Activated CD8-positive, alpha-beta memory T cell treated with anti-CD3 and anti-CD28 coated beads, Interleukin-2, amount 10 ng/mL, durations not matched to agents 7 days and 5 days (primary cell): Measurements from ENCODE around the gene GAN. TPM values are rescaled to one million over a fixed set of nuclear protein-coding genes. Genes with fewer than 3 reads are reported as not detected.

ENCODE experiments used
- ATAC-seq: fragments of 150-1000 bp; cut with Tn5 transposase; one replicate; pipeline ENCODE4 v1.10.0; 2021; ENCODE audit warnings: moderate library complexity
- CTCF ChIA-PET: fragments of 350-600 bp; sonication (Branson Sonifier 250); formaldehyde crosslinking; loops from one replicate; lab custom pipeline; 2021; ENCODE audit warnings: antibody characterized with exemption; lab: Charles Lee
- DNase-seq: peaks from one replicate; pipeline ENCODE4 v3.0.0-alpha.2; 2020
- H3K27ac Mint-ChIP-seq: one replicate; pipeline ENCODE4 v1.8.0; 2021; ENCODE audit warnings: mild to moderate bottlenecking, mixed read lengths
- H3K27me3 Mint-ChIP-seq: one replicate; pipeline ENCODE4 v1.8.0; 2021; ENCODE audit warnings: mixed read lengths
- H3K36me3 Mint-ChIP-seq: one replicate; pipeline ENCODE4 v1.8.0; 2021; ENCODE audit warnings: mild to moderate bottlenecking, mixed read lengths
- H3K4me1 Mint-ChIP-seq: one replicate; pipeline ENCODE4 v1.8.0; 2021; ENCODE audit warnings: mixed read lengths
- H3K4me3 Mint-ChIP-seq: one replicate; pipeline ENCODE4 v1.8.0; 2021; ENCODE audit warnings: mild to moderate bottlenecking, moderate library complexity, mixed read lengths
- H3K9me3 Mint-ChIP-seq: one replicate; pipeline ENCODE4 v1.8.0; 2022; ENCODE audit warnings: low read depth, mixed read lengths
- total RNA-seq, 2 experiments: library from RNA; stranded (reverse); gene quantifications; one replicate each; pipeline ENCODE4 v1.2.3, GENCODE V29; 2021

The GAN gene
- total RNA-seq, 2 experiments from 2014 or later: 8.1 to 10.3 TPM

DNA sequence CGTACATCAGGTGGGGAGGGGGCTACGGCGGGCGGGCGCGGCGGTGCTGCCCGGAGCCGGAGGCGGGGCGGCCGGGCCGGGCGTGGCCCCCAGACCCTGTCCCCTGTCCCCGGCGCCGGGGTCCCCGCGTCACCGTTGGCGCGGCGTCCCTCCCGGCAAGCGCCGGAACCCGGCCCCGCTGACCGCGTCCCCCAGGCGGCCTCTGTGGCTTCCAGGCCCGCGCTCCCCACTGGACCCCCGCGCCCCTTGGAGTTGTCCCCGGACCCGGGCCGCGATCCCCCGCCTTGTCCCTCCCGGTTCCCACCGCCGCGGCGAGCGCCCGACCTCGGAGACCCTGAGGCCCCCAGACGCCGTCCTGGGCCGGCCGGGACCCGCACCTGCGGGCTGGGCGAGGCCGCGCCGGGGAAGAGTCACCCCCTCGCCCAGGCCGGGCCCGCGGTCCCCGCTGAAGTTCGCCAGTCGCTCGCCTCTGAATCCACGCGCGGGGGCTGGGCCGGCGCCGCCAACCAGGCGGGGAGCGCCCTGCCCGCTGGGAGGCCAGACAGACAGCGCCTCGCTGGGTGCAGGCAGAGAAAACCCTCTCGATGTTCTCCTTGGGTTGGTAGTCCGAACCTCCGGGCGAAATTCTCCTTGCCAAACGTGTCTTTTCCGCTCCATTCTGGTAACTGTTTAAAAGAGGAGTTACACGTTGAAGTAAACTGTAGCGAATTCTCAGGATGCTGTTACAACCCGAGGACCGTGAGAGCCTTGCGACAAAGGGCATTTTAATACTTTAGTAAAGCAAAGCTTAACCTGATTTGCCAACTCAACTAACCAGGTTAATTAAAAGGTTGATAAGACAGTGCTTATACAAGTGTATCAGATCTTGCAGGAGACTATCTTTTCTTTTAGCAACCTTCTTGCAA, 761 bp downstream of the GAN start:
- CTCF ChIA-PET: interaction anchor here (0.9 to 2.6 kb wide), 8 partner anchors 15 to 915 kb away, joined by 3 to 10 read pairs (median 4); partner anchors contain the start of gene ATMIN
- Mint-ChIP-seq H3K4me3 (peak overlapping the region; percentile 94), H3K27ac (peak overlapping the region; percentile 92), H3K9me3 (no peaks in the 10 kb centered on the region), H3K27me3 (no peaks in the 10 kb centered on the region), H3K36me3 (peaks cover 8% of the 10 kb centered on the region), H3K4me1 (peaks cover 39% of the 10 kb centered on the region)
- DNase-seq (peak; percentile 61), ATAC-seq (peak; percentile 32)

DNA sequence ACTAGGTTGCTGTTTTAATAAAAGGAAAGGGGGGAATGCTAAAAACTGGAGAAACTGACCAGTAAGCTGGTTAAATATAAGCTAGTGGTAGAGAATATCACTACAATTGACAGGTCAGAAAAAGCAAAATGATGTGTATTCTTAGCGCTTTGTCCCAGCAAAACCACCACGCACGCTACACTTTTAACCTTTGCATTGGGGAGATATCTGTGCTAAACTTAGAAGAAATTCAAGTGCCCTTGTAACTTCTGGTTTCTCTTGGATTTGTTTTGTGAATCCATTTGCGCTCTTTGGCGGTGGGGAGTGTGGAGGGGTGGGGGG, 1.4 kb downstream of the GAN start:
- peaks cover 8% of the 10 kb centered on the region for H3K36me3 Mint-ChIP-seq
- no peak for DNase-seq
- CTCF ChIA-PET: interaction anchor here (0.9 to 2.6 kb wide), 2 partner anchors 280 to 914 kb away, joined by 3 to 7 read pairs; partner anchors contain the start of gene ATMIN

DNA sequence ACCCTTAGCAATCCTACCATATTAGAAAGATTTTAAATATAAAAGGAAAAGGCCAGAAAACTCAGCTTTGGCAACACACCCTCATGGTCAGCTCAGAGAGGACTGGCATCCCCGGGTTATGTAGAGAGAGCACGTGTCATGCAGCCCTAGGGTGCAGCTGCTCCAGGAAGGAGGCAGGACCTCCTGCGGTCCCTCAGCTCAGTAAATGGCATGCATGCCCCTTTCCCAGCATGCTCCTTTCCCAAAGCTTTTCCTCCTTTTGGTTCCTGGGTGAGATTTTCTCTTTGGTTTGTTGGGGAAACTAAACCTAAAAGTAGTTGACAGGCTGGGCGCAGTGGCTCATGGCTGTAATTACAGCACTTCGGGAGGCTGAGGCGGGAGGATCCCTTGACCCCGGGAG, 3.9 kb downstream of the GAN start:
- peaks cover 4% of the 10 kb centered on the region for H3K36me3 Mint-ChIP-seq
- no peaks in the 10 kb centered on the region for H3K9me3 Mint-ChIP-seq
- CTCF ChIA-PET: interaction anchor here (1.1 kb wide), 2 partner anchors 10 to 14 kb away, joined by 3 read pairs; no protein-coding TSS in a partner anchor
- H3K4me3 Mint-ChIP-seq: no peak overlapping the region
- ATAC-seq: no peak
- DNase-seq: no peak
- H3K27ac Mint-ChIP-seq: no peak overlapping the region
- H3K27me3 Mint-ChIP-seq: no peaks in the 10 kb centered on the region
- peaks cover 29% of the 10 kb centered on the region for H3K4me1 Mint-ChIP-seq

More for the DNA sequence above, 1.4 kb downstream of the GAN start:
- Mint-ChIP-seq H3K4me3 (peak overlapping the region; percentile 72), H3K27ac (peak overlapping the region; percentile 75), H3K9me3 (no peaks in the 10 kb centered on the region), H3K27me3 (no peaks in the 10 kb centered on the region), H3K4me1 (peaks cover 39% of the 10 kb centered on the region)
- ATAC-seq: no peak

DNA sequence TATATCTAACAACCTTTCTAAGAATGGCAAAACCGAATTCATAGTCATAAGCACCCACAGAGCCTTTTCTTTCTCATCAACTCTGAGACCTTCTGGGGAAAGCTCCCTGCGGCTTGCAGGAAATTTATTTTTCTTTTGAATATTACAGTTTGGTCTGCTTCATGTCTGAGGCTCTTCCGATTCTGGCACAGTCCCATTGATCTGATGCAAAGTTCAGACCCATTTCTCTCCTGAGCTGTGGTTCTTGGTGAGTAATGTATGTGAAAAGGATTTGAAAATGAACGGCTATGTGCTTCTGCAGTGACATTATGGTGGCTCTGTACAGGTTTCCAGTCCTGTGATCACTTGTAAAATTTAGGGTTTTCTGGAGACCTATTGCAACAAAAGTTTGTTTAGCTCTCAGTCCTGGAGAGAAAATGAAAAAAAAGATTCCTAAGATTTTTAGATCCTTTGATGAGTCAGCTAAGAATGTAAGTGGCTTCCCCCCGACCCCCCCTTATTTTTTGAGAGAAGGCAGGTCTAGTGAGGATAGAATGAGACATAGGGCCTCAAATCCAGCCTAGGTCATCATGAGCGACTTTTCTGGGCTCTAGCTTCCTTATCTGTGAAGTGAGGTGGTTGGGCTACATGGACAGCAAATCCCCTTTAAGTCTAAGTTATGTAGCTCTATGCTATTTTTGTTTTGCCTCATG, 4.6 kb downstream of the GAN start:
- CTCF ChIA-PET: interaction anchor here (1.1 kb wide), 1 partner anchor 13 kb away, joined by 3 read pairs; no protein-coding TSS in a partner anchor

DNA sequence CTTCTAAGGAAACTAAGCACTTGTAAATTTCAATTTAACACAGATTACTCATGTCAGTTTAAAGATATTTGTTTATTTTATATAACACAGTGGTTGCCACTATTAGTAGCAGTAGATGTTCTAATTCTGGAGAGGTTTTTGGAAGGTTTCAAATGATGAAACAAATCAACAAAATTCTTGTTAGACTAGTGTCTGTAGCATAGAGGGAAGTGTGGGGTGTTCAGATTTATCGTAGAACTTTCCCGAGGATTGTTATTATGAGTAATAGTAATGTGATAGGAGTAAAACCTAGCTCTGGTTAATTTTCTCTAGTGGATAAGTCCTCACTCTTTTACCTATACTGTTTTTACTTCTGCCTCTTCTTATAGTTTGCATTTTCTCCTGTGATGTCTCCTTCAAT, 6.3 kb downstream of the GAN start:
- CTCF ChIA-PET: interaction anchor here (0.6 to 1.0 kb wide), 2 partner anchors 43 to 429 kb away, joined by 3 to 4 read pairs; no protein-coding TSS in a partner anchor
- Mint-ChIP-seq H3K4me1 (peaks cover 18% of the 10 kb centered on the region), H3K4me3 (no peak overlapping the region), H3K27me3 (no peaks in the 10 kb centered on the region), H3K9me3 (no peaks in the 10 kb centered on the region), H3K36me3 (peaks cover 2% of the 10 kb centered on the region), H3K27ac (no peak overlapping the region)
- DNase-seq (no peak), ATAC-seq (no peak)

More for the DNA sequence above, 4.6 kb downstream of the GAN start:
- Mint-ChIP-seq H3K4me1 (peaks cover 22% of the 10 kb centered on the region), H3K27me3 (no peaks in the 10 kb centered on the region), H3K36me3 (peaks cover 1% of the 10 kb centered on the region), H3K27ac (no peak overlapping the region), H3K9me3 (no peaks in the 10 kb centered on the region), H3K4me3 (no peak overlapping the region)
- DNase-seq: no peak
- ATAC-seq: no peak

DNA sequence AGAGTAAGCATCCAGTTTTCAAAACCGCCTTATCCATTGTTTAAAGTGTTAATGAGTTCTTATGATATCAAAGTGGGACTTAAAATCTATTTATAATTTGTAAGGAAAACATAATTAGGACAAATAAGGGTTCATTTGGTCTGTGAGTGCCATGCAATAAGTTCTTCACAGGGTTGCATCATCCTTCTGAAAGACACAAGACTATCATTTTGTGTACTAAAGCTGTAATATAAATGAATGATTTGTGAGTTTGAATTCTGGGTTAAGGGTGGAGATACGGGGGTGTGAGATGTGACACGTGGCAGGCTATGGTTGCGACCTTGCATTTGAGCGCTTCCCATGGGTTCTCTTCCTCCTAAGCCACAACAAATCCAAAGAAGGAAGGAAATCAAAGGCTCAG, 6.8 kb downstream of the GAN start:
- H3K4me1 Mint-ChIP-seq: peaks cover 13% of the 10 kb centered on the region
- no peak overlapping the region for H3K4me3 Mint-ChIP-seq
- no peaks in the 10 kb centered on the region for H3K27me3 Mint-ChIP-seq
- DNase-seq (no peak), ATAC-seq (no peak)
- CTCF ChIA-PET: no interaction called here
- no peaks in the 10 kb centered on the region for H3K9me3 Mint-ChIP-seq
- no peak overlapping the region for H3K27ac Mint-ChIP-seq
- H3K36me3 Mint-ChIP-seq: peaks cover 2% of the 10 kb centered on the region

DNA sequence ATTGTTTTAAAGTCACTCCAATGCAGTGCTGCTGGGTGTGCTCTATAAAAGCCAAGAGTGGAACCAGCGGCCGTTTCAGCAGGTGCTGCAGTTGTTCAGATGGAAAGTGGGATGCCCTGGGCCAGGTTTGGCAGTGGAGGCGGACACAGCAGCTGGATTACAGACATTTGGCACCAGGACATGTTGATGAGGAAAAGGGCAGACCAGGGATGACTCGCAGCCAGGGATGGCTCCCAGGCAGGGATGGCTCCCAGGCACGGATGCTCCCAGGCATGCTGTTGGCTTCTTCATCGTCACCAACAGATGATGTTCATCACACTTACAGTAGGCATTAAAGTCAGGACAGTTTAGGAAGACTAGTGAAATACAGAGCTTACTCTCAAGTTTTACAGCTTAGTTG, 10.0 kb downstream of the GAN start:
- Mint-ChIP-seq H3K4me3 (no peak overlapping the region), H3K9me3 (no peaks in the 10 kb centered on the region), H3K27ac (no peak overlapping the region), H3K4me1 (no peaks in the 10 kb centered on the region), H3K36me3 (peaks cover 2% of the 10 kb centered on the region), H3K27me3 (no peaks in the 10 kb centered on the region)
- CTCF ChIA-PET: interaction anchor here (1.4 kb wide), 1 partner anchor 10 kb away, joined by 3 read pairs; the partner anchor contains the start of gene GAN
- DNase-seq (no peak), ATAC-seq (no peak)

DNA sequence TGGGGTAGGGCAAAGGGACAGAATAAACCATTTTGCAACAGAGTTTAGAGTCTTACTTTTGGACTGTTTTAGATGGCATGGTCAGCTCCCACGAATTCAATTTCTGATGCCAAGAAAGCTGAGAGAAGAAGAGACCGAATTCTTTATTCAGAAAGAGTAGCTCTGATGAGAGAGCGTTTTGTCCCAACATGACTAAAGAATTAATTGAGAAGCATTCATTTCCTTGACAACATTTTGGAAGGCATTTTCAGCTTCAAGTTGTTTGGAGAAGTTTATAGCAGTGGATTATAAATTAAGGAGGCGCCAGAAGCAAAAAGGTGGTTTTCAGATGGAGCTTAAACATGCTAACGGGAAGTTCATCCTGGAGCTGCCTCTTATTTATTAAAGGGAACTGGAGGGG, 12.2 kb downstream of the GAN start:
- H3K4me3 Mint-ChIP-seq: no peak overlapping the region
- no peaks in the 10 kb centered on the region for H3K27me3 Mint-ChIP-seq
- CTCF ChIA-PET: no interaction called here
- H3K4me1 Mint-ChIP-seq: no peaks in the 10 kb centered on the region
- no peaks in the 10 kb centered on the region for H3K9me3 Mint-ChIP-seq
- DNase-seq (no peak), ATAC-seq (no peak)
- H3K36me3 Mint-ChIP-seq: peaks cover 2% of the 10 kb centered on the region
- no peak overlapping the region for H3K27ac Mint-ChIP-seq

DNA sequence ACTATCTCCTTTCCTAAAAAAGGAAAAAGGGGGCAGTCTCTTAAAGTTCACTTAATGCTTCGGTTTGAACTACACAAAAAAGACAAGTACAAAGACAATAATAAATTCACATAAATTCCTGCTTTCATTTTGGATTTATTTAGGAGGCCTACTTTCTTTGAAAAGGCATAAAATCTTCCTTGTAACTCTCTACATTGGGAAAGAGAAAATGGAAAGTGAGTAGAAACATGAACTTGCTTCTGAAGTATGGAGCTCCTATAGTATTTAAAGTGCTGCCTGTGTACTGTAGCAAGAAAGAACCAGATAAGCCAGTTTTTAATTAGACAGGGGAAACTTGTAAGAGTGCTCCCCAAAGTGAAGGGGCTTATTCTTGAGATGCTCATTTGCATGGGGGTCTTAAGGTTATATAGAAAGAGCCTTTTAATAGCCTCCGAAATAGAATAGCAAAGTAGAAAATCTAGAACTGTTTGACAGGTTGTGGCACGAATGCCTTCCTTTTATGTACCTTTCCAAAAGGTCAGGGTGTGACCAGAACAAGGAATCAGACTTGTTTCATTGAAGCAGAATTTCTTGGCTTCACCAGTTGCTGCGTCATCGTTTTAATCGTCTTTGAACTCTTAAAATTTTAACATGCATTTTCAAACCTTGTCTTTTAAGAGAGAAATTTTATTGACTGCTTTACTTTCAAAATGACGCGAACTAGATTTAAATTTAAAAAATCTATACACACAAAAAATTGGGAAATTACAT, 12.9 kb downstream of the GAN start:
- DNase-seq: no peak
- CTCF ChIA-PET: no interaction called here
- no peaks in the 10 kb centered on the region for H3K4me1 Mint-ChIP-seq
- no peak overlapping the region for H3K27ac Mint-ChIP-seq
- H3K27me3 Mint-ChIP-seq: no peaks in the 10 kb centered on the region
- peaks cover 6% of the 10 kb centered on the region for H3K36me3 Mint-ChIP-seq
- H3K9me3 Mint-ChIP-seq: no peaks in the 10 kb centered on the region
- ATAC-seq: no peak
- no peak overlapping the region for H3K4me3 Mint-ChIP-seq

DNA sequence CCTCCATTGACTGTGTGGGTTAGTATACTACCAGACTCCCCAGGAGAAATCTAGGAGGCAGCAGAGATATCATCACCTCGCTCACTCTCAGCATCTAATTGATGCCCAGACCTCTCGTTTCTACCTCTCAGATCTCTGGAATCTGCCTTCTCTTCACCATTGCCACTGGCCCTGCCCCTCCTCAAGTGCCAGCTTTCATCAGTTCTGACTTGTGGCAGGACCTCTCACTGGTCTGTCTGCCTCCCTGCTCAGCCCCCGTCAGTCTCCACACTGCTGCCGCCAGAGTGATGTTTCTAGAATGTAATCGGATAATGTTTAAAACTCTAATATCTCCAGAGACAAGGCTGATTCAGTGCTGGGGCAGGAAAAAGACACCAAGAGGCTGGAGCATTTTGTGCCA, 15.2 kb downstream of the GAN start:
- H3K4me3 Mint-ChIP-seq: no peak overlapping the region
- no peaks in the 10 kb centered on the region for H3K9me3 Mint-ChIP-seq
- ATAC-seq: no peak
- CTCF ChIA-PET: no interaction called here
- DNase-seq: no peak
- H3K36me3 Mint-ChIP-seq: peaks cover 5% of the 10 kb centered on the region
- no peak overlapping the region for H3K27ac Mint-ChIP-seq
- peaks cover 1% of the 10 kb centered on the region for H3K4me1 Mint-ChIP-seq
- no peaks in the 10 kb centered on the region for H3K27me3 Mint-ChIP-seq

DNA sequence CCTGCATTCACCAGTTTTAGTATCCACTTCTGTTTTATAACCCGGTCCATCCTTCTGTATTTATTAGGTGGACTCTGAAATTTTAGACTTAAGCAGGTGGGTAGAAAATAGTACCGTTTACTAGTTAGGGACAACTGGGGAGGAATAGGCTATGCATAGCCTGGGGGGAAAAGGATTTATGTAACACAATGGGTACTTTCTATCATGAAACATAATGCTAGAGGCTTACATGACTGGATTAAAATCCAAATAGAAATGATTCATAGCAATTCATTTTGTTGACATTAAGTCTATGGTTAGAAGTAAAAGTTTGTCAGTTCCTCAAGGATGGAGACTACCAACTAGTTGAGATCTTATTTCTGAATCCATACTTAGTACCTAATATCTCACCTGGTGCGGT, 18.6 kb downstream of the GAN start:
- H3K4me1 Mint-ChIP-seq: peaks cover 6% of the 10 kb centered on the region
- CTCF ChIA-PET: no interaction called here
- DNase-seq: no peak
- H3K27me3 Mint-ChIP-seq: no peaks in the 10 kb centered on the region
- no peak overlapping the region for H3K27ac Mint-ChIP-seq
- H3K4me3 Mint-ChIP-seq: no peak overlapping the region
- peaks cover 11% of the 10 kb centered on the region for H3K36me3 Mint-ChIP-seq
- no peaks in the 10 kb centered on the region for H3K9me3 Mint-ChIP-seq
- ATAC-seq: no peak

DNA sequence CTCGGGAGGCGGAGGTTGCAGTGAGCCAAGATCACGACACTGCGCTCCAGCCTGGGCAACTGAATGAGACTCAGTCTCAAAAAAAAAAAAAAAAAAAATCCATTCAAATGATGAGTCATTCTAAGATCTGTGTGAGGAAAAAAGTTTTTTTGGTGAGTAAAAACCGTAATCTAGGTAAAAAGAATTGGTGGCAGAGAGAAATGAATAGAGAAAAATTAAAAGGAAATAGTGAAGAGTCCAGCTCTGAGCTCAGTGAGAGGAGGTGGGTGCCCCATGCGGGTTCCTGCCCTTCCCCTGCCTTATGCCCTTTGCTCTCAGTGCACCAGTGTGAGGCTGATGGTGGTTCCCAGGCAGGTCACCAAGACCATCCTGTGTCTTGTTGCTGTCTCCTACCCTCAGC, 20.9 kb downstream of the GAN start:
- CTCF ChIA-PET: interaction anchor here (0.7 kb wide), 1 partner anchor 295 kb away, joined by 3 read pairs; no protein-coding TSS in a partner anchor
- peak; percentile 82 for ATAC-seq
- no peaks in the 10 kb centered on the region for H3K27me3 Mint-ChIP-seq
- no peak for DNase-seq
- H3K4me1 Mint-ChIP-seq: peaks cover 6% of the 10 kb centered on the region
- H3K27ac Mint-ChIP-seq: no peak overlapping the region
- peaks cover 11% of the 10 kb centered on the region for H3K36me3 Mint-ChIP-seq
- H3K4me3 Mint-ChIP-seq: no peak overlapping the region
- no peaks in the 10 kb centered on the region for H3K9me3 Mint-ChIP-seq

DNA sequence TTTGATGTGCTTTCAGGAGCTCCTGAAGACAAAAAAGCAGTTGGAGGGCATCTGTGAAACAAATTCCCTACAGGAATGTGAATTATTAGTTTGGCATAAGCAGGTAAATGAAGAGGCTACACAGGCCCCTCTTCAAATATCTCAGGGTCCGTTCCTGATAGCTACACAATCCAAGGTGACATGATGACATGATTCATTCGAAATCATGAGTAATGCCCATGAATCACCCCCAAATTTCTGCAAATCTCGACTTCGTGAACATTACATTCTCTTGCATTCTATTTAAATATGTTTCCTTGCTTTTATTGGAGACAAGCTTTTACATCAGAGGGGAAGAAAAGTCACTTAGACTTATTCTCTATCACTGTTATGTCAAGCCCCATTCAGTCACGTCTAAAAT, 22.3 kb downstream of the GAN start:
- H3K4me1 Mint-ChIP-seq: peaks cover 6% of the 10 kb centered on the region
- peaks cover 13% of the 10 kb centered on the region for H3K36me3 Mint-ChIP-seq
- CTCF ChIA-PET: no interaction called here
- H3K9me3 Mint-ChIP-seq: no peaks in the 10 kb centered on the region
- DNase-seq: no peak
- H3K27ac Mint-ChIP-seq: no peak overlapping the region
- no peaks in the 10 kb centered on the region for H3K27me3 Mint-ChIP-seq
- no peak overlapping the region for H3K4me3 Mint-ChIP-seq
- no peak for ATAC-seq
